ENCODE data around the gene FAM135A.
"Not testable (repeated sequence)": the region's sequence is repeated elsewhere in the genome, so short reads cannot be mapped to it uniquely, and the experiment has no call there.

FAM135A gene

DNA sequence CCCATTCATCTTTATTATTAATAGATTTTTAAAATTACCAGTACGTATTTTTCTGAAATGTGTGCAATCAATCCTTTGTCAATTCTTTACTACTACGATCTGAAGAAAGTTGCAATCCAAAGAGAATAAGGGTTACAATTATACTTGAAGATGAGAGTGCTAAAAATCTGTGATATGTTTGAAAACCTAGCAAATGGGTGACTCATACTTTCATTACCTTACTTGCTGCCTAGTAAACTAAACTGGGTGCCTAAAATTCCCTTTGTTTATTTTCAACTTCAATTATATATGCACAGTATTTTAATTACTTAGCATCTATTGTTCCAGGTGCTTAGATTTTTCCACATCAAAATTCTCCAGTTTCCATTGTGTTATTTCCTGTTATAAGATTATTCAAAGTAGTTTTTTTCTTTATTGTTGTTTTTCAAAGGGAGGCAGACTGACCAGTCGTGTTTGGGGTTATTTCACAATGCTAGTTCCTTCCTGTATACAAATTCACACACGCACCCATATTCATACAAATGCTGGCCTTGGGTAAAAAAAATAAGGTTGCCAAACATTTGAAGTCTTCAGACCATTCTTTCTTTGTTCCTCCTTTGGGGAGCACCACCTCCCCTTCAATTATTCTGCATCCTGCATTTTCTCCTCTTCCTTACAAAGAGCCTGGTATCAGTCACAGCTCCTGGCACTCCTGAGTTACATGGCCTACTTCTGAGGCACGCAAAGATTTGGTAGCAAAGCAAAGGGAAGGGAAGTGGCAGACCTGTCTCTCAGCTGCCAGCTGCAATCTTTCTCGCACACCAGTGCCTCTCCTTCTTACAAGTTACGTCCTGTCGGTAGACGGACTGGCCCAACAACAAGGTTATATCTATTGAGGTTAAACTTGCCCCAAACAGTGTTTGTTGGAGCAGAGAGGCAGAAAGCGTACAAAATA, 16.2 kb upstream of the FAM135A start:
- DNase-seq (ENCODE audit: low spot score): no peak

DNA sequence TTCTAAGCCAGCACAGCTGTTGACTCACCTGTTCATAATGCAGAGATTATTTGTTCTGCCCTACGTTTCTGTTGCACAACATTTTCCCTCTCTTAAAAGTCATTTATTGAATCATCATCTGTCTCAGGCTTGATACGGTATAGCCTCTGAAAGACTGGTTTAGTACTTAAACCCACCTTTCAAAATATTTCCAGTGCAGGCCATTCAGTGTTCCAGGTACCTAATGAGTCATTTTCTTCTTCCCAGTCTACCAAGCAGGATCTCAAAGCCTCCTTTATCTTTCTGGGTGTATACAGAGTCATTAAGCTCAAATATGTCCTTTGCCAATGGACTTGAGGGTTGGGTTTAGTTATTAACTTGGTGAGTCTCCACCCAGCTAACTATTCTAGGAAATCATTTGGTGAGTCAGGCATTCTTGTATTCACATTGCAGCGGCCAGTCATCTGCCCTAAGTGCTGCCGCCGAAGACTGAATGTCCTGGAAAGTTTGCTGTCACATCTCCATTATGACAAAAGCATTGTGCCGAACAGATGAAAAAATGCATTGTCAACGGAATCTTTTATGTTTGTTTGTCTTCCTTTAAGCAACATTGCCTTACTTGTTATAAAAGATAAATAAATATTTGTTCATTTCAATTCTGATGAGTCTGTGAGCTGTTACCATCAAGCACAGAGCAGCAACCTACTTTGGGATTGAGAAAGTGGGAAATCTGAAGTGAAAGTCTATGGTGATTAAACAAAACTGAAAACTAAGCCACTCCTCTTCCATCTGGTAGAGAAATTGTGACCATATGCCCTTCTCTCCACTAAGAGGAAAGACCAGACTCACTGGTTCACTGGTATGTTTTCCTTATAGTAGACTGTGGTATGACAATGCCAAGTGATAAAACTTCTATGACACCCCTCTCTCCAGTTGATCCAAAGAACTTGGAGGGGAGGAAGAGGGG, 14.3 kb upstream of the FAM135A start:
- DNase-seq (ENCODE audit: low spot score): peak; percentile 11

DNA sequence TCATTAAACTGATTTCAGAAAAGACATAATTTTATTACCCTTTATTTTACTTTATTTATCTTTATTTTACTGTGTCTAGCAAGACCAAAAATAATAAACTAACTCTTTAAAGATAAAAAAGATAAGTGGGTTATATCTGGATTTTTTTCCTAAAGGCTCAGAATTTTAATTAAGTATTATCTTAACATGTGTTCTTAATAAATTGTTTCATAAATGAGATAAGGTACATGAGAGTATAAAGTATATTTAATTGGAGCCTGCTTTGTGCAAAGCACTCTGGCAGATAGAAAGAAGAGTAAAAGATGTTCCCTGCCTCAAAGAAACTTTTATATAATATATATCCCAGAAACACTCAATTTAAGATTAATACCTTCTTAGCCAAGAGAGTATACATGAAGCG, 8.7 kb upstream of the FAM135A start:
- no peak for DNase-seq (ENCODE audit: low spot score)

DNA sequence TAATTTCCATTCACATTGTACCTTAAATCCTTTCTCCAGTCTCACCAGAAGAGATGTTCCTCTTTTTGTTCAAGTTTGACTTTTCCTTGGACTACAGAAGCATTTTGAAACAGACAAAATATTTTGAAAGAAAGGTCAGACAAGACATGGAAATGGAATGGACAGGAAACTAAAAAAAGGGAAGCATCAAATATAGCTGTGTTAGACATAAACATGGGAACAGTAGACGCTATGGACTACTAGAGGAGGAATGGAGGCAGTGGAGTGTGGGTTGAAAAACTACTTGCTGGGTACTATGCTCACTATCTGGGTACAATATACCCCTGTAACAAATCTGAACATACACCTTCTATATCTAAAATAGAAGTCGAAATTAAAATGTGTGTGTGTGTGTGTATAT, 4.1 kb upstream of the FAM135A start:
- no peak for DNase-seq (ENCODE audit: low spot score)

DNA sequence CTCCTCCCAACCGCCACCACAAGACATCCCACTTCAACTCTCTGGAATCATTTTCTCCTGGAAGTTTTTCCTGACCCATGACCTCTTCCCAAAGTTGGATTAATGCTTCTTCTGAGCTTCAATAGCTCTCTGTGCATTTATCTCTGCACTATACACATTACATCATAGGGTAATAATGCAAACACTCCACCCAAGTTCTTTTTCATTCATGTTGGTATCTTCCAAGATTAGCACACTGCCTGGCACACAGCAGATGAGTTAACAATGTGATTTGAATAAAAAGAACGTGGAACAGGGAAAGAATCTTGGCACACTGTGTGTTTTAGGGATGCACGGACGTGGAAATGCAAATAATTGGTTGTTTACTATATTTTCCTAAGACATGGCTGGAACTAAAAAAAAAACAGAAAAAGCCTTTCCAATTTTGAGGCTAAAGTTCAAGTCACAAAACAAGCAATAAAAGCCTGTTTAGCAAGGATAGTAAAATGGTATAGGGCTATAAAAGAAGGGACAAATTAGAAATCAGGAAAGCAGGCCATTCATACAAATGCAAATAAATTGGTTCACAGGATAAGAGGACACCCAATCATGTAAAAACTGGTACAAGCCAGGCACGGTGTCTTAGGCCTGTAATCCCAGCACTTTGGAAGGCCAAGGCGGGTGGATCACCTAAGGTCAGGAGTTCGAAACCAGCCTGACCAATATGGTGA, 1.6 kb upstream of the FAM135A start:
- no peak for DNase-seq (ENCODE audit: low spot score)

DNA sequence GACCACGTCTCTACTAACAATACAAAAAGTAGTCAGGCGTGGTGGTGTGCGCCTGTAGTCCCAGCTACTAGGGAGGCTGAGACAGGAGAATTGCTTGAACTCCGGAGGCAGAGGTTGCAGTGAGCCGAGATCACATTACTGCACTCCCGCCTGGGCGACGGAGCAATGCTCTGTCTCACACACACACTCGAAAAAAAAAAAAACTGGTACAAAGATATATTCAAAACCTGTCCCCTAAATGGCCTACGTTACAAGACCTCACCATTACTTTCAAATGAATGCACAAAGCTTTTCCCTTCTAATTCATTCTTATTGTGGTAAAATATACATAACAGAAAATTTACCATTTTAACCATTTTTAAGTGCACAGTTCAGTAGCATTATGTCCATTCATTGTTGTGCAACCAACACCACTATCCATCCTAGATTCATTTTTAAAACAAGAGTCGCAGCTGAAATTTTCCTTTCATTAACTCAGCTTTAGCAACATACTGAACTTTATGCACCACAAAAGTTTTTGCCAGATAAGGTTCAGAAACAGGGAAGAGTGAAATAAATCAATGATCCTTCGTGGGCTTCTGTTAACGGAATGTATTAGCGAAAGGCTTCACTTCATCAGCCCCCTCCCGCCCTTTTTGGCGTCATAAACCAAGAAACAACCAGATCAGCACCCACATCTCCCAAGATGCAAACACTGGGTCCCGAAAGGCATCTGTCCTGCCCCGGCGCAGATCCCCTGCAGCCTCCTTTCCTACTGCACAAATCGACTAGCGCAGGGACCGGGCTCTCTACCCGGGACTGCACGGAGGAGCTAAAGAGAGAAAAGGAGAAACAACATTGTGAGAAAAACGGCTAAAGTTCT, 825 bp upstream of the FAM135A start:
- no peak for DNase-seq (ENCODE audit: low spot score)

DNA sequence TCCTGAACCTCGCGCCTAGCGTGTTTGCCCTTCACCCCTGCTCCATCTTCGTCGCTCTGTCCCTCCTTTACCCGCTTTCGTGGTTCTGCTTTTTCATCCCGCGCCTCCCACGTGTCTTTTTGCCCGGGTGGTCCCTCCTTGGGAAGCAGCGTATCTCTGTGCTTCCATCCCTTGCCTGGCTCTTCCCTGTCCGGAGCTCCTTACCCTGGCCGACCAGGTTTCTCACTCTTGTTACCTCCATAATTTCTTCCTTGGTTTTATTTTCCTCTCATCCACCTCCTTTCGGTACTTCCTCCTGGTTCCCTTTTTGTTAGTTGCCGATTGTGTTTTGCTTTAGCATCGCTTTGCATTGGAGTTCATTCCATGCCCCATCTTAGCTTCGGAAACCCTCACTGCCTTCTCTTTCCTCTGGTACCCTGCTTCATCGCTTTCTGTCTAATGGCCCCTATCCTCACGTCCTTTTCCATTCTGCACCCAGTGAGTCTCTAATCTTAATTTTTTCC, 735 bp downstream of the FAM135A start:
- peak; percentile 5 for DNase-seq (ENCODE audit: low spot score)

DNA sequence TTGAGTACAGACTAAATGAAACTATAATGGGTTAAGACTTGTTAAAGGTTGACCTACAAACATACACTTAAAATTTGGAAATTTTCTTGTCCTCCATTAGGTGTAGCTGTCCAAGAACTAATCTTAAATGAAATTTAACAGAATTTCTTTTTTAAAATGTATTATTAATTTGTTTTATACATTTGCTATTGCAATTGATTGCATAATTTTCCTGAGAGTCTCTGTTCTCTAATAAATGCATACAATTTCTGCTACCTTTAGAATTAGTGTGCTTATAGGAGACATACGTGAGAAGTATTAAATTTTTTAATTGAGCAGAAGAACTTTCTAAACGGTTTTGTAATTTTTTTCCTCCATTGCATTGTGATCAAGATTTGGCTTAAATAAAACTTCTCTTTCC, 1.5 kb downstream of the FAM135A start:
- no peak for DNase-seq (ENCODE audit: low spot score)

DNA sequence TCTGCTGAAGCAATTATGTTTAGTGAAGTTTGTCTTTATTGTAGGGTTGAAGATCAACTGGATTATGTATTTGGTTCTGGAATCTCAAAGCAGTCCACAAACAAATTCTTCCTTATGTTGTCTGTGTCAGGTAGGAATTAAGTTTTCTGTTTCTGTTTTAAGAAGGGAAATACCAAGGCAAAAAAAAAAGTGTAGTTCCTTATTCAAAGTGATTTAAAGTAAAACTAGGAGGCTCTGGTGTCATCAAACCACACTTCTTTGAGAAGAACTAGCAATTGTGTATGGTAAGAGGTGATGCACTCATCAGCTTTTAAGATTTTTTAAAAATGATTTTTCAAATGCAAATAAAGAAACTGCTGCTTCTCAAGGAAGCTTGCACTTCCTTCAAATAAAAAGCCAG, 1.9 kb downstream of the FAM135A start:
- no peak for DNase-seq (ENCODE audit: low spot score)

DNA sequence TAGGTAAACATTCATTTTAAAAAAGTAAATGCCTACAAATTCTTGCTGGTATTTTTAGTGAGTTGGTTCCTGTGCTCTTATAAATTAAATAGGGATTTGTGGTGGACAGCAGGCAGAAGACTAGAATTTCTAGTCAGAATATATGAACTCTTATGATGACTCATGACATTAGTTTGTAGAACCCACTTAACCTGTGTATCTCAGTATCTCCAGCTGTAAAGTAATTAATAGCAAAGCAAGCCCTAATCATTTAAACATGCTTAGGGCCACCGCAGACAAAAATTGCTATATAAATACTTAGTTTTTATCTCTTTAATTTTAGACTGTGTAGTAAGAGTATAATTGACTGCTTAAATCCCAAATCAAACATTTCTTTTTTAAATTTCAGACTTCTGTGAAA, 2.4 kb downstream of the FAM135A start:
- DNase-seq (ENCODE audit: low spot score): no peak

DNA sequence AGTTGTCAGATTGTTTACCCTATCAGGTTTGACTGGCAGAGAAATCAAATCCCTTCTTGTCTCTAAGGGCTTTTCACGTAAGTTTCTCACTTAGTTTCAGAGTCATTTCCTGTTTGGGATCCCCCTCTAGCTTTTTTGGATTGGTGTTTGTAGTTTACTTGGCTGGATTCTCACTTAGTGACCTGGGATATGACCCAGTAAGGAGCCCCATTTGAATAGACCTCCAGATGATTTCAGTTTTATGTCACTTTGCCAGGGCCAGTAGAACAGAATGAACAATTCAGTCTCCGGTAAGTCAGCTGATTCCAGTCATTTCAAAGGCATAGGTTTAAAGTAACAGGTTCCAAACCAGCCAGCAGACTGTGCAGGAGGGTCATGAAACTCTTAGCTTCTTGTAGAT, 8.2 kb downstream of the FAM135A start:
- DNase-seq (ENCODE audit: low spot score): no peak

DNA sequence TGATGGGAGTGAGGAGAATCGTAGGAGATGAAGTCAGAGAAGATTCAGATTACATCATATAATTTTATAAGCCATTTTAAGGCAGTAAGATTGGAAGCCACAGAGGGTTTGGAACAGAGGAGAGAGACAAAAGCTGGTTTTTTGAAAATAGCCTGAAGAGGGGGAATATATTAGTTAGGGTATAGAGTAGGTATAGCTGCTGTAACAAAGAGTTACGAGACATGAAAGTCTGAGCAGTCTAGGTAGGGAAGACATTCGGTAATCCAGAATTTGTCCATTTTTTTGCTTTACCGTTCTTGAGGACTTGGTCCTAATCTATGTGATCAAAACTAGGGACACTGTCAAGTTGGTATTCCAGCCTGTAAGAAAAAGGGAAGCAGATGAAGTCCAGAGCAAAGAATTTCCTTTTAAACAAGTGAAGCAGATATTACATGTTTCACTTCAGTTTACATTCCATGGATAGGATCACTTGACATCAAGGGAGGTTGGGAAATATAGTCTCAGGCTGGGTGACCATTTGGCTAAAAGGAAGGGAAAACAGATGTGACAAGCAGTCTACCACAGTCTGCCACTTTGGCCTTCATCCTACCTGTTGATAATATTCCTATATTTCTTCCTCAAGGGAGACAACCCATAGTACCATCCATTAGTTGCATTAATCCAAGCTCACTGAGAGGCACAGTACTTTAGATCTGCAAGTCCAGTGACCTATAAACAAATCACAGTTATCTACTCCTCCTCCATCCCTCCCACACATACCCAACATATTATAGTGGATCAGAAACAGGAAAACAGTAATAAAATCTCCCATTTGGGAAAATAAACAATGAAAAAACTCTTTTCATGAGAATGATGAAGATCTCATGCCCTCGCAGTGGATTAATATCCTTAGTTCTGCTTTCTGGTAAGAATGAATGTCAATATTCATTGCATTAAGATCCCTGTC, 10.2 kb downstream of the FAM135A start:
- DNase-seq (ENCODE audit: low spot score): no peak

DNA sequence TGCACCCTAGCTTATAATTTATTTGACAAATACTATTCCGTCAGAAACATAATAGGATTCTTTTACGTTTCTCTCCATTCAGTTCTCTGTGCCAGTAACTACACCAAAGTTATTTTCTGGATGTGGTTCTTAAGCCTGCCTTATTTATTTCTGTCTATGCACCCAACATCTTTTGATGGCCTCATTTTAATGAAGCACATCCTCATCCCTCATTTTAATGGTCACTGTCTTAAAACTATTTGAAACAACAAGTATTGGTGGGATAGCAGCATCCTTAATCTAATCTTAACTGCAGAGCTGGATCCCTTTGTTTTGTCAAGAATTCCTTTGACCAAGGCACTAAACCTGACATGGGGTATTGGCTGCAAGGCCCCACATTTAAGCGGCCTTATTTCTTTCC, 11.0 kb downstream of the FAM135A start:
- DNase-seq (ENCODE audit: low spot score): no peak

DNA sequence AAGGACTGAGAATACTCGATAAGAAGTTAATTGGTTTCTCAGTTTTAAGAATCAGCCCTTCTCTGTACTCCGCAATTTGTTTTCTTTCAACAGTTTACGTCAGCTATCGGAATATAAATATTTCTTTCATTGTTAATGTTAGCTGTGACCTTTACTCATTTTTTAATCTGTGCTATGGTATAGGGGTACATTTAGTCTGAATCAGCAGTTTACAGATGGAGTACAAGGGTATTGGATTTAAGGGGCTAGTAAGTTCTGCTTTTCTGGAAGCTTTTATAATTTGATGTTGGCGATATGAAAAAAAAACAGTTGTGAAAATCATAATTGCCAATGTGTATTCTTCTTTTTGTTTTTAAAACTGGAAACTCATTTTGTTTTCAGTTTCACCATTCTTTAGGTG, 23.0 kb downstream of the FAM135A start:
- DNase-seq (ENCODE audit: low spot score): no peak

DNA sequence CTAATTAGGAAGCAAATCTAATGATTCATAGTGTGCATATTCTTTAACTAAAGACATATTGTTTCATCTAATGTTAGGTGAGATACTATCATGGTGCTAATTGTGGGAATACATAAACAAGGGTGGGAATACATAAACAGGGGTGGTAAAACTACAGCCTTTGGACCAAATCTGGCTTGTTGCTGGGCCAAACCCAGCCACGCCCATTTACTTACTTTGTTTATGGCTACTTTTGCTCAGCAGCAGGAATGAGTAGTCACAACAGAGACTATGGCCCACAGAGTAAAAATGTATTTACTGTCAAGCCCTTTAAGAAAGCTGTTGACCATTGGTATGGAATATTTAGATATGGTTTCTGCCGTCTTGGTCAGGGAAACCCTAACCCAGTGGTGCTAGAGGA, 31.7 kb downstream of the FAM135A start:
- no peak for DNase-seq (ENCODE audit: low spot score)

DNA sequence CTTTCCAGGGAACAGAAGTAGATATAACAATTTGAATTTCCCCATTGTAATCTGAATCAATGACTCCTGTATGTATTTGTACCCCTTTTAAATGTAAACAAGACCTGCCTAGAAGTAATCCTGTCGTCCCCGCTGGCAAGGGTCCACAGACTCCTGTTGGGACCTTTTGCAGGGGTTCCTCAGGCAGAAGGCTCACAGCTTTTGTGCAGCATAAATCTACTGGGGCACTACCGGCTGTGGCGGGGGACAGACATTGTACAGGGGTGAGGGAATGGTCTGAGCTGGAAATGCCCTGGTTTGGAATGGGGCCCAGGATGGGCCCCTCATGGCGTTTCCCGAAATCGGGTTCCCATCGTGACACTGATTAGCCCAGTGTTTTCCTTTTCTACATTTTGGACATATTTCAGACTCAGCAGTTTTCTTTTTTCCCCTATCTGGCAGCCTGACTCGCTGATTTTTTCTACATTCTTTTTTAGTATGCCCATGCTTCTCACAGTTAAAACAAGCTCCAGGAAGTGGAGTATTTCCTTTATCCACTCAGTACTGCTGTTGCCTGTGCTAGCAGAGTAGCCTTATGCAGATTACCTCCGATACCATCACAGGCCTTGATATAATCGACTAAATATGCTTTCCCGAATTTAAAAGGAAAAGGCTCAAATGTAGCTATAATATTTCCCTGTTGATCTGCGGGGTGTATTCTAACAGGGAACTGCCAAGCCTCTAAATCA, 34.2 kb downstream of the FAM135A start:
- not testable (repeated sequence) for DNase-seq (ENCODE audit: low spot score)

DNA sequence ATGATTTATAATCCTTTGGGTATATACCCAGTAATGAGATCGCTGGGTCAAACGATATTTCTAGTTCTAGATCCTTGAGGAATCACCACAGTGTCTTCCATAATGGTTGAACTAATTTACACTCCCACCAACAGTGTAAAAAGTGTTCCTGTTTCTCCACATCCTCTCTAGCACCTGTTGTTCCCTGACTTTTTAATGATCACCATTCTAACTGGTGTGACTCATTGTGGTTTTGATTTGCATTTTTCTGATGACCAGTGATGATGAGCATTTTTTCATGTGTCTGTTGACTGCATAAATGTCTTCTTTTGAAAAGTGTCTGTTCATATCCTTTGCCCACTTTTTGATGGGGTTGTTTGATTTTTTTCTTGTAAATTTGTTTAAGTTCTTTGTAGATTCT, 40.6 kb downstream of the FAM135A start:
- DNase-seq (ENCODE audit: low spot score): not testable (repeated sequence)

DNA sequence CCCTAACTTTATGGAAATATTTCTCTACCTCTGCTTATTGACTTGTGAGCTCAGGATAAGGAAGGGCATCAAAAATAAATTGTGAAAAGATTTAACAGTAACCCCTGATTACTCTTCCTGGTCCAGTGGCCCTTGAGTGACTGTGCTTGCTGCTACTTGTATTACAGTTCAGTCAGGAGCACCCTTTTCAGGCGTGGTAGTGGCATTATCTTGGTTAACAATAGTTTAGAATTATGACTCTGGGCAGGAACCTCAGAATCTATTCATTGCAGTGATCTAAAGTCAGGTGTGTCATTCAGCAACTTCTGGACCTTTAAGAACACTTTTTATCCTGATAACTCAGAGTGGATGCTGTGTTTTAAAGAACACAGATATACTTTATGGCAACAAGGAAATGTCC, 43.4 kb downstream of the FAM135A start:
- DNase-seq (ENCODE audit: low spot score): no peak

DNA sequence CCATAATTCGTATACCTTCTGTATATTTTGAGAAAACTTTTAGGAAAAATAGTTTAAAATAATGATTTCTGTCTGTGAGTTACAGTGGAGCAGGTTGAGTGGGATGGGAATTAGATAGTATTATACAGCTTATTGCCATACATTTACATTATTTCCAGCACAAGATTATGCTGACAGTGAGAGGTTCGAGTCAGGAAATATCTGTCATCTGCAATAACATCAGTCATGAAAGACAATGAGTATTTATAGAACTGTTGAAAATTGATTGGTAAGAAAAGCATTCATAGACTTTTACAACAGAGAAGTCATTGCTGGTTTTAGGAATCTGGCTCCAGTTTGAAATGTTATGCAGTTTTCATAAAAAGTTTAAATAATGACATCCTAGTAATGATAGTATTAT, 45.9 kb downstream of the FAM135A start:
- no peak for DNase-seq (ENCODE audit: low spot score)
